BLaER1 (cell line): ENCODE data around the gene RGS3.

Experiments used
- H3K27ac ChIP-seq: shearing (Covaris generic); formaldehyde crosslinking; 2 replicates; pipeline ENCODE4 v1.8.1; 2022
- H3K27me3 ChIP-seq: shearing (Covaris generic); formaldehyde crosslinking; 2 replicates; pipeline ENCODE4 v1.8.1; 2022
- H3K36me3 ChIP-seq: shearing (Covaris generic); formaldehyde crosslinking; 2 replicates; pipeline ENCODE4 v1.8.1; 2022
- H3K4me1 ChIP-seq: shearing (Covaris generic); formaldehyde crosslinking; 2 replicates; pipeline ENCODE4 v1.8.1; 2022
- H3K4me2 ChIP-seq: shearing (Covaris generic); formaldehyde crosslinking; 2 replicates; pipeline ENCODE4 v1.8.1; 2022
- H3K4me3 ChIP-seq: shearing (Covaris generic); formaldehyde crosslinking; 2 replicates; pipeline ENCODE4 v1.8.1; 2022
- H3K9ac ChIP-seq: shearing (Covaris generic); formaldehyde crosslinking; 2 replicates; pipeline ENCODE4 v1.8.1; 2022
- H3K9me3 ChIP-seq: shearing (Covaris generic); formaldehyde crosslinking; 2 replicates; pipeline ENCODE4 v1.8.1; 2022
- H4K20me1 ChIP-seq: shearing (Covaris generic); formaldehyde crosslinking; 2 replicates; pipeline ENCODE4 v1.8.1; 2022
- Cebpa-rat ChIP-seq: shearing (Covaris generic); IDR thresholded peaks from 2 replicates; pipeline ENCODE4 v1.8.1; 2022

The RGS3 gene

GRCh38 chr9:113626735-113627495 is 163.4 kb downstream of the RGS3 start:
- H4K20me1 ChIP-seq, result no peaks in the 10 kb centered on the region
- no peaks in the 10 kb centered on the region for H3K27me3 ChIP-seq
- H3K27ac ChIP-seq, result no peak overlapping the region; the same call in 1 of the 2 replicates
- H3K9ac ChIP-seq, result no peak overlapping the region
- no peaks in the 10 kb centered on the region for H3K9me3 ChIP-seq
- H3K4me1 ChIP-seq, result peaks cover 48% of the 10 kb centered on the region
- H3K4me2 ChIP-seq, result no peak overlapping the region
- H3K36me3 ChIP-seq, result no peaks in the 10 kb centered on the region
- no peak for TF ChIP-seq Cebpa-rat
- no peak overlapping the region for H3K4me3 ChIP-seq

GRCh38 chr9:113628621-113629020 is 165.1 kb downstream of the RGS3 start:
- H3K27me3 ChIP-seq, result no peaks in the 10 kb centered on the region
- no peaks in the 10 kb centered on the region for H3K9me3 ChIP-seq
- no peaks in the 10 kb centered on the region for H4K20me1 ChIP-seq
- H3K4me2 ChIP-seq, result no peak overlapping the region
- peaks cover 34% of the 10 kb centered on the region for H3K4me1 ChIP-seq
- H3K36me3 ChIP-seq, result no peaks in the 10 kb centered on the region
- no peak overlapping the region for H3K27ac ChIP-seq
- no peak overlapping the region for H3K9ac ChIP-seq
- no peak for TF ChIP-seq Cebpa-rat
- no peak overlapping the region for H3K4me3 ChIP-seq

GRCh38 chr9:113630386-113631136 is 167.0 kb downstream of the RGS3 start:
- no peaks in the 10 kb centered on the region for H3K9me3 ChIP-seq
- H3K27ac ChIP-seq, result no peak overlapping the region
- H3K9ac ChIP-seq, result no peak overlapping the region
- H3K4me2 ChIP-seq, result no peak overlapping the region
- TF ChIP-seq Cebpa-rat, result no peak
- H4K20me1 ChIP-seq, result no peaks in the 10 kb centered on the region
- H3K4me1 ChIP-seq, result peaks cover 15% of the 10 kb centered on the region
- no peak overlapping the region for H3K4me3 ChIP-seq
- no peaks in the 10 kb centered on the region for H3K36me3 ChIP-seq
- no peaks in the 10 kb centered on the region for H3K27me3 ChIP-seq

DNA sequence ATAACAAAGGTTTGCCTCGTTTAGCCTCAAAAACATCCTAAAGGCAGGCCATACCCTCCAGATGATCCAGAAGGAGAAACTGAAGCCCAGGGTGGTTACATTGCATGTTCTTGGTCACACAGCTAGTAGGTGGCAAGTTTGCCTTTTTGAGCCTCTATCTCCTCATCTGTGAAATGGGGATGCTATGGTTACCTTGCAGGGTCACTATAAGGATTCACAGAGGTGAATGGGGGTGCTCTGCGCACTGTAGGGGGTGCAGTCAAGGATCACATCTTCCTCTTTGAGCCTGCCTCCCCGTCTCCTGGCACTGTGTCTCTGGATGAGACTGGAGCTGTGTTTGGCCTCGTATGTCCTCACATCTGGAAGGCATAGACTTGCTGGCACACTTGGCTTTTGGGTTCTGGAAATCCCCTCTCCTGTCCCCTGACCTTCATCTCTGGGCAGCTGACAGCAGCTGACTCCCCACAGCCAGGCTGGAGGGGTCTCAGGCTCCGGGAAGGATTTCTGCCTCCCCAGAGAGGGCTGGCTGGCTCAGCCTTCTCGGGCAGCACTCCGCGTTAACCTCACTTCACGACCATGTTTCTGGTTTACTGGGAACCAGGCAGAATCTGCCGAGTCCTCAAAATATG is 167.7 kb downstream of the RGS3 start:
- H3K9ac ChIP-seq, result no peak overlapping the region
- H3K27ac ChIP-seq, result no peak overlapping the region
- H3K4me1 ChIP-seq, result peaks cover 8% of the 10 kb centered on the region
- H3K4me2 ChIP-seq, result no peak overlapping the region
- H3K27me3 ChIP-seq, result no peaks in the 10 kb centered on the region
- TF ChIP-seq Cebpa-rat, result no peak
- H3K9me3 ChIP-seq, result no peaks in the 10 kb centered on the region
- no peaks in the 10 kb centered on the region for H4K20me1 ChIP-seq
- no peak overlapping the region for H3K4me3 ChIP-seq
- no peaks in the 10 kb centered on the region for H3K36me3 ChIP-seq

- Histone ChIP-seq H3K4me2 (no peak overlapping the region), H3K9me3 (no peaks in the 10 kb centered on the region), H3K4me1 (no peaks in the 10 kb centered on the region), H3K4me3 (no peak overlapping the region), H3K27me3 (no peaks in the 10 kb centered on the region), H3K36me3 (no peaks in the 10 kb centered on the region), H3K27ac (no peak overlapping the region), H3K9ac (no peak overlapping the region), H4K20me1 (no peaks in the 10 kb centered on the region)
- TF ChIP-seq Cebpa-rat, result no peak
Observed at GRCh38 chr9:113631871-113632665, 168.5 kb downstream of the RGS3 start.

GRCh38 chr9:113632776-113633590 is 169.5 kb downstream of the RGS3 start:
- H3K36me3 ChIP-seq, result no peaks in the 10 kb centered on the region
- no peaks in the 10 kb centered on the region for H3K9me3 ChIP-seq
- H3K4me1 ChIP-seq, result no peaks in the 10 kb centered on the region
- no peak overlapping the region for H3K4me3 ChIP-seq
- no peak overlapping the region for H3K4me2 ChIP-seq
- H3K27me3 ChIP-seq, result no peaks in the 10 kb centered on the region
- H3K27ac ChIP-seq, result no peak overlapping the region
- H4K20me1 ChIP-seq, result no peaks in the 10 kb centered on the region
- no peak for TF ChIP-seq Cebpa-rat
- no peak overlapping the region for H3K9ac ChIP-seq

GRCh38 chr9:113633782-113634595 is 170.5 kb downstream of the RGS3 start:
- Histone ChIP-seq H3K27ac (no peak overlapping the region), H3K4me2 (no peak overlapping the region), H3K9me3 (no peaks in the 10 kb centered on the region), H4K20me1 (no peaks in the 10 kb centered on the region), H3K4me1 (no peaks in the 10 kb centered on the region), H3K4me3 (no peak overlapping the region), H3K9ac (no peak overlapping the region), H3K36me3 (no peaks in the 10 kb centered on the region), H3K27me3 (no peaks in the 10 kb centered on the region)
- TF ChIP-seq Cebpa-rat, result no peak

GRCh38 chr9:113634596-113635515 is 171.3 kb downstream of the RGS3 start:
- Histone ChIP-seq H3K4me1 (no peaks in the 10 kb centered on the region), H3K4me2 (no peak overlapping the region), H3K27ac (no peak overlapping the region), H3K27me3 (no peaks in the 10 kb centered on the region), H3K9ac (no peak overlapping the region), H4K20me1 (no peaks in the 10 kb centered on the region), H3K36me3 (no peaks in the 10 kb centered on the region), H3K9me3 (no peaks in the 10 kb centered on the region), H3K4me3 (no peak overlapping the region)
- TF ChIP-seq Cebpa-rat, result no peak
